HL-60 (cell line): ENCODE data around the gene UBASH3A.

Experiments
- POLR2AphosphoS5 ChIP-seq: IDR thresholded peaks from 2 replicates; pipeline ENCODE4 v1.6.1; 2012; ENCODE audit warnings: low read depth
- SPI1 ChIP-seq: IDR thresholded peaks from 2 replicates; pipeline ENCODE4 v1.6.1; 2012; ENCODE audit warnings: low read depth, mild to moderate bottlenecking, borderline replicate concordance
- TF ChIP-seq, protein P1 (sequence below): IDR thresholded peaks from one replicate; pipeline ENCODE4 v1.5.1; 2011; ENCODE audit warnings: low read length, control low read depth, inconsistent platforms; ENCODE audit not compliant: insufficient read depth

GRCh38 chr21:42431196-42431595 lies 27.5 kb downstream of the UBASH3A start:
- TF ChIP-seq, protein P1, sequence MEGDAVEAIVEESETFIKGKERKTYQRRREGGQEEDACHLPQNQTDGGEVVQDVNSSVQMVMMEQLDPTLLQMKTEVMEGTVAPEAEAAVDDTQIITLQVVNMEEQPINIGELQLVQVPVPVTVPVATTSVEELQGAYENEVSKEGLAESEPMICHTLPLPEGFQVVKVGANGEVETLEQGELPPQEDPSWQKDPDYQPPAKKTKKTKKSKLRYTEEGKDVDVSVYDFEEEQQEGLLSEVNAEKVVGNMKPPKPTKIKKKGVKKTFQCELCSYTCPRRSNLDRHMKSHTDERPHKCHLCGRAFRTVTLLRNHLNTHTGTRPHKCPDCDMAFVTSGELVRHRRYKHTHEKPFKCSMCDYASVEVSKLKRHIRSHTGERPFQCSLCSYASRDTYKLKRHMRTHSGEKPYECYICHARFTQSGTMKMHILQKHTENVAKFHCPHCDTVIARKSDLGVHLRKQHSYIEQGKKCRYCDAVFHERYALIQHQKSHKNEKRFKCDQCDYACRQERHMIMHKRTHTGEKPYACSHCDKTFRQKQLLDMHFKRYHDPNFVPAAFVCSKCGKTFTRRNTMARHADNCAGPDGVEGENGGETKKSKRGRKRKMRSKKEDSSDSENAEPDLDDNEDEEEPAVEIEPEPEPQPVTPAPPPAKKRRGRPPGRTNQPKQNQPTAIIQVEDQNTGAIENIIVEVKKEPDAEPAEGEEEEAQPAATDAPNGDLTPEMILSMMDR, result no peak
- TF ChIP-seq POLR2AphosphoS5 (no peak), SPI1 (no peak)
